HEK293 (cell line): ENCODE measurements around the gene ACADM.

Experiments used
- CTCF ChIA-PET: fragments of 350-600 bp; formaldehyde crosslinking; extraction: SDS; loops from one replicate; lab custom pipeline; 2021; ENCODE audit warnings: antibody characterized with exemption; lab: Yijun Ruan, JAX
- POLR2A ChIA-PET: fragments of 300-600 bp; formaldehyde crosslinking; extraction: SDS; loops from one replicate; lab custom pipeline; 2020; ENCODE audit warnings: antibody characterized with exemption, inconsistent platforms; lab: Yijun Ruan, JAX
- H3K27ac ChIP-seq: fragments of 200-500 bp; sonication (Bioruptor generic); 2 replicates; pipeline ENCODE4 v1.5.1; 2014; ENCODE audit warnings: low read depth, low read length, control low read depth, inconsistent platforms; ENCODE audit errors: extremely low read depth
- H3K36me3 ChIP-seq, 2 experiments: fragments of 200-500 bp in 1 of 2; sonication (Bioruptor generic) in 1 of 2; 1 replicate in 1 of 2; 2 replicates in 1 of 2; pipeline ENCODE4 v1.5.1; 2014 to 2017; ENCODE audit warnings: inconsistent platforms in 2 of 2, low read length in 2 of 2; ENCODE audit not compliant: control insufficient read depth in 2 of 2, insufficient read depth in 1 of 2
- H3K4me1 ChIP-seq: fragments of 200-500 bp; sonication (Bioruptor generic); 2 replicates; pipeline ENCODE4 v1.5.1; 2014; ENCODE audit warnings: mild to moderate bottlenecking, low read length, inconsistent platforms; ENCODE audit not compliant: control insufficient read depth, insufficient read depth
- H3K4me3 ChIP-seq: 2 replicates; pipeline ENCODE4 v1.5.1; 2011; ENCODE audit warnings: low read depth, mild to moderate bottlenecking, control low read depth, low read length, moderate library complexity
- H3K9me3 ChIP-seq: fragments of 200-500 bp; sonication (Bioruptor generic); 2 replicates; pipeline ENCODE4 v1.5.1; 2014; ENCODE audit warnings: low read depth, low read length, inconsistent platforms; ENCODE audit not compliant: control insufficient read depth, insufficient read depth
- EGR2 ChIP-seq: fragments of 450-650 bp; formaldehyde crosslinking; IDR thresholded peaks from 2 replicates; pipeline ENCODE4 v1.5.1; 2016; ENCODE audit warnings: low read depth, missing biosample characterization, missing genetic modification characterization
- OVOL3 ChIP-seq: fragments of 450-650 bp; formaldehyde crosslinking; IDR thresholded peaks from 2 replicates; pipeline ENCODE4 v1.5.1; 2016; ENCODE audit warnings: missing biosample characterization, missing genetic modification characterization
- PRDM1 ChIP-seq: fragments of 450-650 bp; formaldehyde crosslinking; IDR thresholded peaks from 2 replicates; pipeline ENCODE4; 2016; ENCODE audit warnings: missing biosample characterization, missing genetic modification characterization
- SP3 ChIP-seq: fragments of 450-650 bp; formaldehyde crosslinking; IDR thresholded peaks from 2 replicates; pipeline ENCODE4 v1.5.1; 2016; ENCODE audit warnings: missing biosample characterization, missing genetic modification characterization
- YY1 ChIP-seq: fragments of 450-650 bp; formaldehyde crosslinking; IDR thresholded peaks from 2 replicates; pipeline ENCODE4 v1.5.1; 2018; ENCODE audit warnings: missing biosample characterization, missing genetic modification characterization
- ZFHX2 ChIP-seq: fragments of 450-650 bp; formaldehyde crosslinking; conservative IDR thresholded peaks from 2 replicates; pipeline ENCODE4 v1.5.1; 2016; ENCODE audit warnings: missing biosample characterization, missing genetic modification characterization
- ZNF302 ChIP-seq: fragments of 450-650 bp; formaldehyde crosslinking; IDR thresholded peaks from 2 replicates; pipeline ENCODE4 v1.5.1; 2016; ENCODE audit warnings: missing biosample characterization, missing genetic modification characterization, low read depth
- ZNF354C ChIP-seq: fragments of 450-650 bp; formaldehyde crosslinking; IDR thresholded peaks from 2 replicates; pipeline ENCODE4 v1.5.1; 2016; ENCODE audit warnings: missing biosample characterization, missing genetic modification characterization, low read depth, borderline replicate concordance
- ZNF37A ChIP-seq: fragments of 450-650 bp; IDR thresholded peaks from 2 replicates; pipeline ENCODE4 v1.5.1; 2018; ENCODE audit warnings: missing biosample characterization, missing genetic modification characterization
- ZNF473 ChIP-seq: fragments of 450-650 bp; formaldehyde crosslinking; IDR thresholded peaks from 2 replicates; pipeline ENCODE4 v1.5.1; 2017; ENCODE audit warnings: missing biosample characterization, missing genetic modification characterization
- ZNF560 ChIP-seq: fragments of 450-650 bp; formaldehyde crosslinking; IDR thresholded peaks from 2 replicates; pipeline ENCODE4 v1.5.1; 2017; ENCODE audit warnings: missing biosample characterization, missing genetic modification characterization, borderline replicate concordance
- ZNF610 ChIP-seq: fragments of 450-650 bp; formaldehyde crosslinking; IDR thresholded peaks from 2 replicates; pipeline ENCODE4 v1.5.1; 2016; ENCODE audit warnings: missing biosample characterization, missing genetic modification characterization, borderline replicate concordance
- ZNF777 ChIP-seq: fragments of 450-650 bp; formaldehyde crosslinking; IDR thresholded peaks from 2 replicates; pipeline ENCODE4 v1.5.1; 2017; ENCODE audit warnings: missing biosample characterization, missing genetic modification characterization, borderline replicate concordance
- ZNF792 ChIP-seq: fragments of 450-650 bp; formaldehyde crosslinking; IDR thresholded peaks from 2 replicates; pipeline ENCODE4 v1.5.1; 2016; ENCODE audit warnings: missing biosample characterization, missing genetic modification characterization
- TF ChIP-seq, protein P1 (sequence below): fragments of 450-650 bp; formaldehyde crosslinking; IDR thresholded peaks from 2 replicates; pipeline ENCODE4 v1.5.1; 2016; ENCODE audit warnings: missing biosample characterization, missing genetic modification characterization
- TF ChIP-seq, protein P2 (sequence below): fragments of 450-650 bp; formaldehyde crosslinking; IDR thresholded peaks from 2 replicates; pipeline ENCODE4 v1.5.1; 2016; ENCODE audit warnings: missing biosample characterization, missing genetic modification characterization
- TF ChIP-seq, protein P3 (sequence below): fragments of 450-650 bp; formaldehyde crosslinking; IDR thresholded peaks from 2 replicates; pipeline ENCODE4 v1.5.1; 2017; ENCODE audit warnings: missing biosample characterization, missing genetic modification characterization

The ACADM gene

DNA sequence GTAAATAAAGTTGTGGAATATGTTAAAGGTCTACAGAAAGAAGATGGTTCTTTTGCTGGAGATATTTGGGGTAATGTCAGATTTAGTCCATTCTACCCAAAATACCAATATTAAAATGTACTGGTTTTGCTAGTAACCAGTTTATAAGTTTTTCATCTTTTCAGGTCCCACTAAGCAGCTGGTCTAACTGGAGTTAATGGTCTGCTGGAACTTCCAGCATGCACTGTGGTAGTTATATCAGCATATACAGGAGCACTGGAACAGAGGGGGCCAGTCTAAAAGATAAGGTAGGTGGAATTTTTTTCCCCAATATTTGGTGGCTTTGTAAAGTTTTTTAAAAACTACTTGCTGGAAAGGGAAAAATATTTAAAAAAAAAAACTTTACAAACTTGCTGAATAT is 65.5 kb downstream of the ACADM start:
- TF ChIP-seq ZNF777 (tag by site-specific recombination) (no peak), ZFHX2 (tag by site-specific recombination) (no peak), SP3 (no peak), ZNF560 (tag by site-specific recombination) (no peak), ZNF473 (no peak), PRDM1 (no peak), ZNF792 (tag by site-specific recombination) (no peak)
- Histone ChIP-seq H3K4me3 (no peak overlapping the region), H3K36me3 (peaks cover 42 to 81% of the 10 kb centered on the region in 2 experiments), H3K27ac (no peak overlapping the region), H3K9me3 (no peaks in the 10 kb centered on the region), H3K4me1 (no peaks in the 10 kb centered on the region)
- ChIA-PET CTCF (interaction anchor here (0.7 kb wide), 1 partner anchor 1099 kb away, joined by 3 read pairs; no protein-coding TSS in a partner anchor), POLR2A (no interaction called here)

DNA sequence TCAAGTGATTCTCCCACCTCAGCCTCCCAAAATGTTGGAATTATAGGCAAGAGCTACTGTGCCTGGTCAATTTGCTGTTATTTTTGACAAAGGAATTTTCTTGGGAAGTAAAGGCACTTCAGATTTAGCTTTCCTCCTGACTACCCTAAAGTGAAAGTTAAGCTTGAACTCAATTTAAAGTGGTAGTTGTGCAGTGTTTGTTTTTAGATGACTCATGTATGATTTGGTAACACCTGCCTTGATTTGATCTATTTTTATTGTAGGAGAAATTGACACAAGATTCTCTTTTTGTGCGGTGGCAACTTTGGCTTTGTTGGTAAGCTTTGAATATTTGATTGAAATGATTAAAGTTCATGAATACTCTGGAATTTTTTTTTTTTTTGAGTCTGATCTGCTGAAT is 66.5 kb downstream of the ACADM start:
- H3K36me3 ChIP-seq, result peaks cover 50 to 91% of the 10 kb centered on the region in 2 experiments
- H3K27ac ChIP-seq, result no peak overlapping the region; the same call in 1 of the 2 replicates
- no peaks in the 10 kb centered on the region for H3K4me1 ChIP-seq
- TF ChIP-seq, protein P1, sequence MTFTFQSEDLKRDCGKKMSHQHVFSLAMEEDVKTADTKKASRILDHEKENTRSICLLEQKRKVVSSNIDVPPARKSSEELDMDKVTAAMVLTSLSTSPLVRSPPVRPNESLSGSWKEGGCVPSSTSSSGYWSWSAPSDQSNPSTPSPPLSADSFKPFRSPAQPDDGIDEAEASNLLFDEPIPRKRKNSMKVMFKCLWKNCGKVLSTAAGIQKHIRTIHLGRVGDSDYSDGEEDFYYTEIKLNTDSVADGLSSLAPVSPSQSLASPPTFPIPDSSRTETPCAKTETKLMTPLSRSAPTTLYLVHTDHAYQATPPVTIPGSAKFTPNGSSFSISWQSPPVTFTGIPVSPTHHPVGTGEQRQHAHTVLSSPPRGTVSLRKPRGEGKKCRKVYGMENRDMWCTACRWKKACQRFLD (tag by site-specific recombination), result no peak
- TF ChIP-seq OVOL3 (tag by site-specific recombination) (no peak), EGR2 (tag by site-specific recombination) (no peak), ZNF302 (no peak), YY1 (tag by site-specific recombination) (no peak), PRDM1 (peak; percentile 83)
- TF ChIP-seq, protein P2, sequence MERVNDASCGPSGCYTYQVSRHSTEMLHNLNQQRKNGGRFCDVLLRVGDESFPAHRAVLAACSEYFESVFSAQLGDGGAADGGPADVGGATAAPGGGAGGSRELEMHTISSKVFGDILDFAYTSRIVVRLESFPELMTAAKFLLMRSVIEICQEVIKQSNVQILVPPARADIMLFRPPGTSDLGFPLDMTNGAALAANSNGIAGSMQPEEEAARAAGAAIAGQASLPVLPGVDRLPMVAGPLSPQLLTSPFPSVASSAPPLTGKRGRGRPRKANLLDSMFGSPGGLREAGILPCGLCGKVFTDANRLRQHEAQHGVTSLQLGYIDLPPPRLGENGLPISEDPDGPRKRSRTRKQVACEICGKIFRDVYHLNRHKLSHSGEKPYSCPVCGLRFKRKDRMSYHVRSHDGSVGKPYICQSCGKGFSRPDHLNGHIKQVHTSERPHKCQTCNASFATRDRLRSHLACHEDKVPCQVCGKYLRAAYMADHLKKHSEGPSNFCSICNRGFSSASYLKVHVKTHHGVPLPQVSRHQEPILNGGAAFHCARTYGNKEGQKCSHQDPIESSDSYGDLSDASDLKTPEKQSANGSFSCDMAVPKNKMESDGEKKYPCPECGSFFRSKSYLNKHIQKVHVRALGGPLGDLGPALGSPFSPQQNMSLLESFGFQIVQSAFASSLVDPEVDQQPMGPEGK (tag by site-specific recombination), result no peak
- TF ChIP-seq, all 188 proteins: peak for 1
- ChIA-PET CTCF (interaction anchor here (0.6 to 0.7 kb wide), 3 partner anchors 492 to 1291 kb away, joined by 3 to 8 read pairs (median 3); no protein-coding TSS in a partner anchor), POLR2A (interaction anchor here (0.6 kb wide), 1 partner anchor 1890 kb away, joined by 3 read pairs; no protein-coding TSS in a partner anchor)
- Histone ChIP-seq H3K4me3 (no peak overlapping the region), H3K9me3 (no peaks in the 10 kb centered on the region)

DNA sequence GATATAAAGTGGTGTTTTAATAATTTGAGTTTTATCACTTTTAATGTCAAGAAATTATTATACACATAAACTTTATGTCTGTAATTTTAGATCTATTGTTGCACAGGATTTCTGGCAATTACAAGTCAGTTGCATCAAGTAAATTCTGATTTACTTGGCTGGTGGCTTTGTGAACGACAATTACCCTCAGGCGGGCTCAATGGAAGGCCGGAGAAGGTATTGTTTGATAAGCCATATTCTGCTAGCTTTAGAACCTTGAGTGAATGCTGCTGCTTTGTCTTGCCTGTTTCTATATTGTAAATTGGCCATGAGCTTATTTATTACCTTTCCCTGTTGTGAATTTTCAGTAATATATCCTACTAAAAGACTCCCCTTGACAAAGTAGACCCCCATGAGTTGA is 67.6 kb downstream of the ACADM start:
- CTCF ChIA-PET, result no interaction called here
- Histone ChIP-seq H3K4me3 (no peak overlapping the region), H3K36me3 (peaks cover 50 to 100% of the 10 kb centered on the region in 2 experiments), H3K9me3 (no peaks in the 10 kb centered on the region), H3K27ac (no peak overlapping the region), H3K4me1 (no peaks in the 10 kb centered on the region)
- no peak for TF ChIP-seq ZNF37A (tag by site-specific recombination)
- no peak for TF ChIP-seq ZNF354C (tag by site-specific recombination)
- TF ChIP-seq, protein P3, sequence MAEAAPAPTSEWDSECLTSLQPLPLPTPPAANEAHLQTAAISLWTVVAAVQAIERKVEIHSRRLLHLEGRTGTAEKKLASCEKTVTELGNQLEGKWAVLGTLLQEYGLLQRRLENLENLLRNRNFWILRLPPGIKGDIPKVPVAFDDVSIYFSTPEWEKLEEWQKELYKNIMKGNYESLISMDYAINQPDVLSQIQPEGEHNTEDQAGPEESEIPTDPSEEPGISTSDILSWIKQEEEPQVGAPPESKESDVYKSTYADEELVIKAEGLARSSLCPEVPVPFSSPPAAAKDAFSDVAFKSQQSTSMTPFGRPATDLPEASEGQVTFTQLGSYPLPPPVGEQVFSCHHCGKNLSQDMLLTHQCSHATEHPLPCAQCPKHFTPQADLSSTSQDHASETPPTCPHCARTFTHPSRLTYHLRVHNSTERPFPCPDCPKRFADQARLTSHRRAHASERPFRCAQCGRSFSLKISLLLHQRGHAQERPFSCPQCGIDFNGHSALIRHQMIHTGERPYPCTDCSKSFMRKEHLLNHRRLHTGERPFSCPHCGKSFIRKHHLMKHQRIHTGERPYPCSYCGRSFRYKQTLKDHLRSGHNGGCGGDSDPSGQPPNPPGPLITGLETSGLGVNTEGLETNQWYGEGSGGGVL, result no peak
- no peak for TF ChIP-seq ZNF610
- TF ChIP-seq, protein P1 (tag by site-specific recombination), result no peak
- POLR2A ChIA-PET, result interaction anchor here (0.6 kb wide), 1 partner anchor 10 kb away, joined by 3 read pairs; no protein-coding TSS in a partner anchor
